ENCODE measurements around the gene ZNF253. TPM values are rescaled to one million over a fixed set of nuclear protein-coding genes. Genes with fewer than 3 reads are reported as not detected.
A peak's percentile ranks its signal among the peaks of the same experiment; 100 is the strongest.
"Not testable (repeated sequence)": the region's sequence is repeated elsewhere in the genome, so short reads cannot be mapped to it uniquely, and the experiment has no call there.

The ZNF253 gene
- polyA plus RNA-seq = 1 to 10 TPM; 1.5 to 1.8 TPM

DNA sequence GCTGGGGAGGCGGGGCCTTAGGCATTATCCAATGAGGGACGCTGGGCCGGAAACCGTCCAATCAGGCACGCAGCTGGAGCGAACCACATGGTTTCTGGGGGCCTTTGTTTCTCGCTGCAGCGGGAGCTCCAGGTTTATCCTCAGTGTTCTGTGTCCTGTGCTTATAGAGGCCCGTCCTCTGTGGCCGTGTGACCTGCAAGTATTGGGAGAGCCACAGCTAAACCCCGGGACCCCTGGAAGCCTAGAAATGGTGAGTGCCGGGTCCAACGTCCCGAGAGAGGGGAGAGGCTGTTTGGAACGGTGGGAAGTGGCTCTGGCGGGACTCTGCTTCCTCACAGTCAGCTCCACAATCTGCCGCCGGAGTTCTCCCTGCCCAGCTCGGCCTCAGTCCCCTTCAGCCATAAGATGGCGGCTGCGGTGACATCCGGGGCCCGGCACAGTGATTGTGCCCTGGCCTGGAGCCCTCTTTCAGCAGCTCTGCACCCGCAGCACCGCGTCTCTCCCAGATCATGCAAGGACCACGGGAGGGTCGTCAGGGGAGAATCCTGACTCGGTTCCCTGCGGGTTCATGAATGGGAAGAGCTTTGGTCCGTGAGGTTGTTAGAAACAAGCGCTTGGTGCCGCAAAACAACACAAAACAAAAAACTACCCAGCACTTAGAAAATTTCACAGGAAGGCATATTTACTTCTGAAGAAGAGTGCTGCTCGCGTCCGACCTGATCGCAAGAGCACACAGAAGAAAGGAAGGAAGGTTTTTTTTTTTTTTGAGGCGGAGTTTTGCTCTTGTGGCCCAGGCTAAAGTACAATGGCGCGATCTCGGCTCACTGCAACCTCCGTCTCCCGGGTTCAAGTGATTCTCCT is at the start of gene ZNF253:
TSS of gene ZNF253 (plus strand) at position 133 of the 861 bp plus-strand sequence. CDS start at position 248, 115 bp downstream.
- WGBS, 2 donors = 0 to 1% methylated on average over 42 to 43 of the region's 43 CpGs

DNA sequence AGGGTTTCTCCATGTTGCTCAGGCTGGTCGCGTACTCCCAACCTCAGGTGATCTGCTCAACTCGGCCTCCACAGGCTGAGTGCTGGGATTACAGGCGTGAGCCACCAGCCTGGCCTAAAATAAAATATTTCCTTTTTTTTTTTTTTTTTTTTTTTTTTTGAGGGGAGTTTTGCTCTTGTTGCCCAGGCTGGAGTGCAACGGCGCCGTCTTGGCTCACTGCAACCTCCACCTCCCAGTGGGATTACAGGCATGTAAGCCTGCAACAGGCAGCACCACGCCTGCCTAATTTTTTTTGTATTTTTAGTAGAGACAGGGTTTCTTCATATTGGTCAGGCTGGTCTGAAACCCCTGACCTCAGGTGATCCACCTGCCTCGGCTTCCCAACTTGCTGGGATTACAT is 49.0 kb upstream of the ZNF253 start:
- Histone ChIP-seq H3K9me3 (ENCODE audit: control insufficient read depth in 2 of 2, insufficient read depth in 1 of 2, low read depth in 1 of 2, low read length in 1 of 2) (peaks cover 0 to 3% of the 10 kb centered on the region in 2 donors), H3K4me3 (ENCODE audit: low read depth in 1 of 2, low read length in 2 of 2) (no peak overlapping the region), H3K27me3 (ENCODE audit: control insufficient read depth in 1 of 2, insufficient read depth in 2 of 2, low read length in 2 of 2) (no peaks in the 10 kb centered on the region), H3K36me3 (ENCODE audit: control insufficient read depth in 2 of 2, insufficient read depth in 2 of 2, low read length in 1 of 2) (no peaks in the 10 kb centered on the region), H3K4me1 (ENCODE audit: control insufficient read depth in 2 of 2, insufficient read depth in 2 of 2, low read length in 1 of 2) (peaks cover 0 to 2% of the 10 kb centered on the region in 2 donors), H3K27ac (ENCODE audit: low read depth in 2 of 2, low read length in 1 of 2) (no peak overlapping the region)
- WGBS, 2 donors = 82 to 87% methylated on average over 9 of the region's 9 CpGs

More for the DNA sequence above, at the start of gene ZNF253:
- H3K27me3 ChIP-seq (ENCODE audit: control insufficient read depth in 1 of 2, insufficient read depth in 2 of 2, low read length in 2 of 2) = no peaks in the 10 kb centered on the region
- peaks cover 0 to 2% of the 10 kb centered on the region in 2 donors for H3K9me3 ChIP-seq (ENCODE audit: control insufficient read depth in 2 of 2, insufficient read depth in 1 of 2, low read depth in 1 of 2, low read length in 1 of 2)
- H3K4me1 ChIP-seq (ENCODE audit: control insufficient read depth in 2 of 2, insufficient read depth in 2 of 2, low read length in 1 of 2) = no peaks in the 10 kb centered on the region
- H3K36me3 ChIP-seq (ENCODE audit: control insufficient read depth in 2 of 2, insufficient read depth in 2 of 2, low read length in 1 of 2) = no peaks in the 10 kb centered on the region
- H3K4me3 ChIP-seq (ENCODE audit: low read depth in 1 of 2, low read length in 2 of 2) = peak within 1 kb of the TSS; percentile 81 to 96
- H3K27ac ChIP-seq (ENCODE audit: low read depth in 2 of 2, low read length in 1 of 2) = peak within 1 kb of the TSS; percentile 96 to 98

DNA sequence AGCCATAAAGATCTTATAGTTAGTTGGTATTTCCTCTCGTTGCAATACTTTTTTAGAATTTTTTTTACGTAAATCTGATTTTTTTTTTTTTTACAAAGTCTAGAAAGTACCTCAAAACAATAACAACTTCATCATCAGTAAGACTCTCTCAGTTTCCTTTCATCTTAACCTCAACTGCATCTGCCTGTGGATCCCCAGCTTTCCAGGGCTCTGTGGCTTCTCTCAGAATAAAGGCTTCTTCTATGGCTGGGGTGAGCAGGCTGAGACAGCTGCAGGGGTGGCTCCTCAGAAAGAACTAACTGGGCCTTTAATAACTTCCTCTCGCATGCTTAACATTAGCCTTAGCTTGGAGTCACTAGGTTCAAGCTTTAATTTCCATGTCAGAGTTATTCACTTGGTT is 48.3 kb upstream of the ZNF253 start:
- Histone ChIP-seq H3K4me1 (ENCODE audit: control insufficient read depth in 2 of 2, insufficient read depth in 2 of 2, low read length in 1 of 2) (peaks cover 0 to 2% of the 10 kb centered on the region in 2 donors), H3K36me3 (ENCODE audit: control insufficient read depth in 2 of 2, insufficient read depth in 2 of 2, low read length in 1 of 2) (no peaks in the 10 kb centered on the region), H3K9me3 (ENCODE audit: control insufficient read depth in 2 of 2, insufficient read depth in 1 of 2, low read depth in 1 of 2, low read length in 1 of 2) (peaks cover 0 to 3% of the 10 kb centered on the region in 2 donors), H3K27me3 (ENCODE audit: control insufficient read depth in 1 of 2, insufficient read depth in 2 of 2, low read length in 2 of 2) (no peaks in the 10 kb centered on the region), H3K4me3 (ENCODE audit: low read depth in 1 of 2, low read length in 2 of 2) (no peak overlapping the region), H3K27ac (ENCODE audit: low read depth in 2 of 2, low read length in 1 of 2) (no peak overlapping the region)
- WGBS, 2 donors = 81 to 88% methylated on average over 3 of the region's 3 CpGs

DNA sequence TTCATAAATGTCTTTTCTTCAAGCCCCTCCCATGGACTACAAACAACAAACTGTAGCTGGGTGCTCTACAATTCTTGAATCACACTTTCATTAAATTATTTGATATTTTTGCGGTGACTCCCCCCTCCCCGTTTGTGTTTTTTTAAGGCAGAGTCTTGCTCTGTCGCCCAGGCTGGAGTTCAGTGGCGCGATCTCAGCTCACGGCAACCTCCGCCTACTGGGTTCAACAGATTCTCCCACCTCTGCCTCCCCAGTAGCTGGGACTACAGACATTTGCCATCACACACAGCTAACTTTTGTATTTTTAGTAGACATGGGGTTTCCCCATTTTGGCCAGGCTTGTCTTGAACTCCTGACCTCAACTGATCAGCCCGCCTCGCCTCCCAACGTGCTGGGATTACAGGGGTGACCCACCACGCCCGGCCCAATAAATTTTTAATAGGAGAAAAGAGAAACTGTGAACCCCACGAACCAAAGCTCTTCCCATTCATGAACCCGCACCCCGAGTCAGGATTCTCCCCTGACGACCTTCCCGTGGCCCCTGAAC is 44.8 kb upstream of the ZNF253 start:
- whole genome bisulfite sequencing, 2 donors = 12 to 16% methylated on average over 17 of the region's 17 CpGs
- H3K4me1 ChIP-seq (ENCODE audit: control insufficient read depth in 2 of 2, insufficient read depth in 2 of 2, low read length in 1 of 2) = peaks cover 0 to 2% of the 10 kb centered on the region in 2 donors
- H3K9me3 ChIP-seq (ENCODE audit: control insufficient read depth in 2 of 2, insufficient read depth in 1 of 2, low read depth in 1 of 2, low read length in 1 of 2) = peaks cover 0 to 3% of the 10 kb centered on the region in 2 donors
- H3K36me3 ChIP-seq (ENCODE audit: control insufficient read depth in 2 of 2, insufficient read depth in 2 of 2, low read length in 1 of 2) = no peaks in the 10 kb centered on the region
- peak overlapping the region; percentile 90 to 91 for H3K4me3 ChIP-seq (ENCODE audit: low read depth in 1 of 2, low read length in 2 of 2)
- peak overlapping the region; percentile 99 for H3K27ac ChIP-seq (ENCODE audit: low read depth in 2 of 2, low read length in 1 of 2)
- no peaks in the 10 kb centered on the region for H3K27me3 ChIP-seq (ENCODE audit: control insufficient read depth in 1 of 2, insufficient read depth in 2 of 2, low read length in 2 of 2)

DNA sequence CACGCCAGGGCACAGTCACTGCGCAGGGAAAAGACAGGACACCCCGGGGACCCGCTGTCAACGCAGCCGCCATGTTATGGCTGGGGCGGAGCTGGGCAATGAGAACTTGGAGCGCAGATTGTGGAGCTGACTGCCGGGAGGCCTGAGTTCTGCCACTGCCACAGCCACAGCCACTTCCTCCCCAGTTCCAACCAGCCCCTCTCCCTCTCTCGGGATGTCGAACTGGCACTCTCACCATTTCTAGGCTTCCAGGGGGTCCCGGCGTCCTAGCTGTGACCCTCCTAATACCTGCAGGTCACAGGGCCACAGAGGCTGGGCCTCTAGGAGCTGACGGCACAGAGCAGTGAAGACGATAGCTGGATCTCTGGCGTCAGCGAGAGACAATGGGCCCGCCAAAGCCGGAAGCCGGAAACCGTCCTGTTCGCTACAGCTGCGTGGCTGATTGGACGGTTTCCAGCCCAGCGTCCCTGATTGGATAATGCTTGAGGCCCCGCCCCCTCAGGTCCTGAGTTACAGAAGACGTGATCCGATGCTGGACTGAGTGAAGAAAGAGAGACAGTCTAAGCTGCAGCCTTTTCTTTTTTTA is 44.2 kb upstream of the ZNF253 start, which contains the start of gene ZNF506:
TSS of gene ZNF506 (minus strand) at position 385 of the 586 bp plus-strand sequence. CDS start at position 238, 147 bp downstream.
- H3K4me3 ChIP-seq (ENCODE audit: low read depth in 1 of 2, low read length in 2 of 2) = peak within 1 kb of the TSS; percentile 90 to 91

DNA sequence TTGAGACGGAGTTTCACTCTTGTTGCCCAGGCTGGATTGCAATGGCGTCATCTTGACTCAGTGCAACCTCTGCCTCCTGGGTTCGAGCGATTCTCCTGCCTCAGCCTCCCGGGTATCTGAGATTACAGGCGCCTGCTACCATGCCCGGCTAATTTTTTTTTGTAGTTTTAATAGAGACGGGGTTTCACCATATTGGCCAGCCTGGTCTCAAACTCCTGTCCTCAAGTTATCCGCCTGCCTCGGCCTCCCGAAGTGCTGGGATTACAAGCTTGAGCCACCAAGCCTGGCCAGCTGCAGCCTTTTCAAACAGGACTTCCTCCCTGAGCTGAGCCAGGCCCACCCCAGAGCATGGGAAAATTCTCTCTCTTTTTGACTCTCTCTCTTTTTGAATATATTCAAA is 43.7 kb upstream of the ZNF253 start:
- Histone ChIP-seq H3K27ac (ENCODE audit: low read depth in 2 of 2, low read length in 1 of 2) (peak overlapping the region; percentile 99), H3K4me3 (ENCODE audit: low read depth in 1 of 2, low read length in 2 of 2) (peak overlapping the region; percentile 9 to 90)
- H3K4me1 ChIP-seq (ENCODE audit: control insufficient read depth in 2 of 2, insufficient read depth in 2 of 2, low read length in 1 of 2); H3K36me3 ChIP-seq (ENCODE audit: control insufficient read depth in 2 of 2, insufficient read depth in 2 of 2, low read length in 1 of 2); H3K9me3 ChIP-seq (ENCODE audit: control insufficient read depth in 2 of 2, insufficient read depth in 1 of 2, low read depth in 1 of 2, low read length in 1 of 2); H3K27me3 ChIP-seq (ENCODE audit: control insufficient read depth in 1 of 2, insufficient read depth in 2 of 2, low read length in 2 of 2): not testable (repeated sequence)
- 2 to 12% methylated on average over 11 of the region's 11 CpGs for WGBS, 2 donors

More for the DNA sequence above, 44.2 kb upstream of the ZNF253 start, which contains the start of gene ZNF506:
- Histone ChIP-seq H3K4me1 (ENCODE audit: control insufficient read depth in 2 of 2, insufficient read depth in 2 of 2, low read length in 1 of 2) (peaks cover 0 to 2% of the 10 kb centered on the region in 2 donors), H3K27me3 (ENCODE audit: control insufficient read depth in 1 of 2, insufficient read depth in 2 of 2, low read length in 2 of 2) (no peaks in the 10 kb centered on the region), H3K27ac (ENCODE audit: low read depth in 2 of 2, low read length in 1 of 2) (peak within 1 kb of the TSS; percentile 99), H3K36me3 (ENCODE audit: control insufficient read depth in 2 of 2, insufficient read depth in 2 of 2, low read length in 1 of 2) (no peaks in the 10 kb centered on the region), H3K9me3 (ENCODE audit: control insufficient read depth in 2 of 2, insufficient read depth in 1 of 2, low read depth in 1 of 2, low read length in 1 of 2) (peaks cover 0 to 3% of the 10 kb centered on the region in 2 donors)
- WGBS, 2 donors = 0% methylated on average over 28 of the region's 28 CpGs

DNA sequence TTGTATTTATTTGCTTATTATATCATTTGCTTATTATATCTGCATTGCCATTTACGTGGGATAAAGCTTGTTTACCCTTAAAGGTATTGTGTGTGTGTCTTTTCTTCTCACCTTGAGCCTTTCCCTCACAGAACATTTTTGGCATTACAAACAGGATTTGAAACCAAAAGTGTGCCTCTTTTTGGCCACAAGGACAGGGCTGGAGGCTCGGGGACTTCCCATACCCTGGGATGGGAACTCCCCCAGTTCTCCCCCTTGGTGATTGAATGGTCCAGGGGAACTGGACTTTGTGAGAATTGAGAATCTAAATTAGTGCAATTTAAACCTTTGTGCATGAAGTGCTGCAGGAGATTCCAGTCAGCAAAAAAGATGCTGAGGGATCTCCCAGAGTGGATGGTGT is 41.8 kb upstream of the ZNF253 start:
- Histone ChIP-seq H3K36me3 (ENCODE audit: control insufficient read depth in 2 of 2, insufficient read depth in 2 of 2, low read length in 1 of 2) (no peaks in the 10 kb centered on the region), H3K27ac (ENCODE audit: low read depth in 2 of 2, low read length in 1 of 2) (no peak overlapping the region), H3K9me3 (ENCODE audit: control insufficient read depth in 2 of 2, insufficient read depth in 1 of 2, low read depth in 1 of 2, low read length in 1 of 2) (no peaks in the 10 kb centered on the region), H3K4me1 (ENCODE audit: control insufficient read depth in 2 of 2, insufficient read depth in 2 of 2, low read length in 1 of 2) (no peaks in the 10 kb centered on the region), H3K4me3 (ENCODE audit: low read depth in 1 of 2, low read length in 2 of 2) (no peak overlapping the region), H3K27me3 (ENCODE audit: control insufficient read depth in 1 of 2, insufficient read depth in 2 of 2, low read length in 2 of 2) (no peaks in the 10 kb centered on the region)
- 74 to 87% methylated on average over 2 of the region's 2 CpGs for WGBS, 2 donors

DNA sequence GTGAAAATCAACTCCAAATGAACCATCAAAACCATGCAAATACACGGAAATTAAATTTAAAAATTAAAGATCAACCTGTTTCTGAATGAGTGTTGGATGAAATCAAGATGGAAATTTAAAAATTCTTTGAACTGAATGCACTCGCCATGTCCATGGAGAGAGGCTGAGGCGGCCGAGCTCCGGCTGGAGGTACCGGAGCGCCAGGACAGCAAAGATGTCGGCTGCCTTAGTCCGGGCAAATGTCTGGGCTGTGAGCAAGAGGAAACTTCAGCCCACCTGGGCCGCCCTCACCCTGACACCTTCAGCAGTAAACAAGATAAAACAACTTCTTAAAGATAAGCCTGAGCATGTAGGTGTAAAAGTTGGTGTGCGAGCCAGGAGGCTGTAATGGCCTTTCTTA is 38.8 kb upstream of the ZNF253 start:
- Histone ChIP-seq H3K4me1 (ENCODE audit: control insufficient read depth in 2 of 2, insufficient read depth in 2 of 2, low read length in 1 of 2) (no peaks in the 10 kb centered on the region), H3K27ac (ENCODE audit: low read depth in 2 of 2, low read length in 1 of 2) (no peak overlapping the region), H3K36me3 (ENCODE audit: control insufficient read depth in 2 of 2, insufficient read depth in 2 of 2, low read length in 1 of 2) (no peaks in the 10 kb centered on the region), H3K27me3 (ENCODE audit: control insufficient read depth in 1 of 2, insufficient read depth in 2 of 2, low read length in 2 of 2) (no peaks in the 10 kb centered on the region), H3K4me3 (ENCODE audit: low read depth in 1 of 2, low read length in 2 of 2) (no peak overlapping the region), H3K9me3 (ENCODE audit: control insufficient read depth in 2 of 2, insufficient read depth in 1 of 2, low read depth in 1 of 2, low read length in 1 of 2) (peaks cover 14 to 16% of the 10 kb centered on the region in 2 donors)
- WGBS, 2 donors = 92% methylated on average over 11 of the region's 11 CpGs

DNA sequence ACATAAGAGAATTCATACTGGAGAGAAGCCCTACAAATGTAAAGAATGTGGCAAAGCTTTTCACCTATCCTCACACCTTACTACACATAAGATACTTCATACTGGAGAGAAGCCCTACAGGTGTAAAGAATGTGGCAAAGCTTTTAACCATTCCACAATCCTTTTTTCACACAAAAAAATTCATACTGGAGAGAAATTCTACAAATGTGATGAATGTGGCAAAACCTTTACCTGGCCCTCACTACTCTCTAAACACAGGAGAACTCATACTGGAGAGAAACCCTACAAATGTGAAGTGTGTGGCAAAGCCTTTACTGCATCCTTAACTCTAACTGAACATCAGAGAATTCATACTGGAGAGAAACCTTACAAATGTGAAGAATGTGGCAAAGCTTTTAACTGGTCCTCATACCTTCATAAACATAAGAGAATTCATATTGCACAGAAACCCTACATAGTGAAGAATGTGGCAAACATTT is 30.1 kb upstream of the ZNF253 start:
- H3K27me3 ChIP-seq (ENCODE audit: control insufficient read depth in 1 of 2, insufficient read depth in 2 of 2, low read length in 2 of 2) = no peaks in the 10 kb centered on the region
- no peaks in the 10 kb centered on the region for H3K4me1 ChIP-seq (ENCODE audit: control insufficient read depth in 2 of 2, insufficient read depth in 2 of 2, low read length in 1 of 2)
- no peak overlapping the region for H3K4me3 ChIP-seq (ENCODE audit: low read depth in 1 of 2, low read length in 2 of 2)
- no peak overlapping the region for H3K27ac ChIP-seq (ENCODE audit: low read depth in 2 of 2, low read length in 1 of 2)
- no peaks in the 10 kb centered on the region for H3K36me3 ChIP-seq (ENCODE audit: control insufficient read depth in 2 of 2, insufficient read depth in 2 of 2, low read length in 1 of 2)
- peaks cover 8 to 17% of the 10 kb centered on the region in 2 donors for H3K9me3 ChIP-seq (ENCODE audit: control insufficient read depth in 2 of 2, insufficient read depth in 1 of 2, low read depth in 1 of 2, low read length in 1 of 2)
